Activated CD8-positive, alpha-beta memory T cell treated with anti-CD3 and anti-CD28 coated beads for 4 hours (primary cell): ENCODE data around the gene FCRL3.
"Not testable (repeated sequence)": the region's sequence is repeated elsewhere in the genome, so short reads cannot be mapped to it uniquely, and the experiment has no call there.

ENCODE experiments used
- DNase-seq, 2 donors: peaks; one replicate each; pipeline ENCODE4 v3.0.0-alpha.2; 2020; ENCODE audit warnings: low read depth in 2 of 2

Gene FCRL3

GRCh38 chr1:157700732-157701131, at the start of gene FCRL3:
Gene FCRL3 (minus strand): TSS chr1:157700769. CDS start chr1:157700489, 280 bp downstream.
- no peak for DNase-seq

GRCh38 chr1:157748262-157748817, 47.8 kb upstream of the FCRL3 start:
- no peak for DNase-seq

GRCh38 chr1:157739229-157739901, 38.8 kb upstream of the FCRL3 start:
- DNase-seq = no peak

GRCh38 chr1:157735991-157736390, 35.4 kb upstream of the FCRL3 start:
- not testable (repeated sequence) for DNase-seq

- DNase-seq = no peak
These were observed 33.8 kb upstream of the FCRL3 start for GRCh38 chr1:157734321-157734720.

- DNase-seq = no peak
These were observed 32.2 kb upstream of the FCRL3 start for GRCh38 chr1:157732755-157733154.

GRCh38 chr1:157725221-157725577, 24.6 kb upstream of the FCRL3 start:
- DNase-seq = no peak

- no peak for DNase-seq
These were observed 24.1 kb upstream of the FCRL3 start for GRCh38 chr1:157724537-157725220.

- DNase-seq = no peak
These were observed 22.6 kb upstream of the FCRL3 start for GRCh38 chr1:157723157-157723556.

GRCh38 chr1:157721985-157722384, 21.4 kb upstream of the FCRL3 start:
- no peak for DNase-seq

DNA sequence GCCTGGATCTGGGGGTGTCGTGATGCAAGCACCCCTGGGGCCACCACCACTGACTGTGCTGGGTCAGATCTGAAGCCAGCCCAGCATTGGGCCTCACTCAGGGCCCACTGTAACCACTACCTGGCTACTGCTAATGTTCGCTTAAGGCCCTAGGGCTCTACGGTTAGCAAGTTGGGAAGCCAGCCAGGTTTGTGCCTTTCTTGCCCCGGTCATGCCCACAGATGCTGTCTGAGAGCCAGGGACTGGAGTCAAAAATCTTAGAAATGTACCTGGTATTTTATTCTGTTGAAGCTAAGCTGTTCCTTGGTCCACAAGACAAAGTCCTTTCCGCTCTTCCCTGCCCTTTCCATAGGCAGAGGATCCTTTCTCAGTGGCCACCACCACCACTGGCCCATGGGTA, 15.2 kb upstream of the FCRL3 start:
- no peak for DNase-seq

DNA sequence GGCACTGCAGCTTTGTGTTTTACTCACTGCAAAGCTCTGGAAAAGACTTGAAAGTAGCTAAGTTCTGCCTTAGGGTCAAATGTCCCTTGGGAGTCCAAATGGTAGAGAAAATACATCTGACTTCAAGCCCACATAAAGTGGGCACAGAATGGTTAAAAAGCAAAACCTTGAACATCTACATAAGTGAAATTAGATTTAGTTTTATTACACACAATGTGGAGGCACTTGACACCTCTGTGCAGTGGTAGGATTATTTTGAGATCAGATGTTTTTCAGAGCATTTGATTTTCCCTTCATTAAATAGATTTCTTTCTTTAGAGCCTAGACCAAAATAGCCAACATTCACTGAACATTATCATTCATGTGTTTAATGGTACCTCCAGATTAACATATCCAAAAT, 11.2 kb upstream of the FCRL3 start:
- DNase-seq = no peak

GRCh38 chr1:157704878-157705277, 4.3 kb upstream of the FCRL3 start:
- no peak for DNase-seq

GRCh38 chr1:157703981-157704380, 3.4 kb upstream of the FCRL3 start:
- DNase-seq = no peak

- no peak for DNase-seq
These were observed 1.8 kb upstream of the FCRL3 start for GRCh38 chr1:157702308-157702825.

DNA sequence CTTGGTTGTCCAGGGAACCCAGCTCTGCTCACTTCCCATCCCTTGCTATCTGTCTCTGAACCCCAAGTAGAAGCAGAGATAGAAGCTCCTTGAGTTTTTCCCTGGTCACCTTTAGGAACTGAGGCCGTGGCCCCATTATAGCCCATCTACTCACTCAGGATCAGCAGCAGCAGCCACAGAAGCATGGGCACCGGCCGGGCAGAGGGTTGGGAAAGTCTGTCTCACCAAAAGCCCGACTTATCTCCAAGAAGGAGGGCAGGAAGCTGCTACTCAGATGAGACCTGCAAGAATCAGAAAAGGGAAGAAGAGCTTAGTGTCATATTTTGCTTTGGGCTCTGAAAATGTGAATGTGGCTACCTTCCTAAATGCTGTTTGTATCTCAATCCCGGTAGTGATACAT, 264 bp downstream of the FCRL3 start:
- no peak for DNase-seq

GRCh38 chr1:157697781-157698569, 2.6 kb downstream of the FCRL3 start:
- no peak for DNase-seq

GRCh38 chr1:157696966-157697628, 3.5 kb downstream of the FCRL3 start:
- DNase-seq = no peak

- no peak for DNase-seq
These were observed 5.2 kb downstream of the FCRL3 start for GRCh38 chr1:157695417-157695816.

DNA sequence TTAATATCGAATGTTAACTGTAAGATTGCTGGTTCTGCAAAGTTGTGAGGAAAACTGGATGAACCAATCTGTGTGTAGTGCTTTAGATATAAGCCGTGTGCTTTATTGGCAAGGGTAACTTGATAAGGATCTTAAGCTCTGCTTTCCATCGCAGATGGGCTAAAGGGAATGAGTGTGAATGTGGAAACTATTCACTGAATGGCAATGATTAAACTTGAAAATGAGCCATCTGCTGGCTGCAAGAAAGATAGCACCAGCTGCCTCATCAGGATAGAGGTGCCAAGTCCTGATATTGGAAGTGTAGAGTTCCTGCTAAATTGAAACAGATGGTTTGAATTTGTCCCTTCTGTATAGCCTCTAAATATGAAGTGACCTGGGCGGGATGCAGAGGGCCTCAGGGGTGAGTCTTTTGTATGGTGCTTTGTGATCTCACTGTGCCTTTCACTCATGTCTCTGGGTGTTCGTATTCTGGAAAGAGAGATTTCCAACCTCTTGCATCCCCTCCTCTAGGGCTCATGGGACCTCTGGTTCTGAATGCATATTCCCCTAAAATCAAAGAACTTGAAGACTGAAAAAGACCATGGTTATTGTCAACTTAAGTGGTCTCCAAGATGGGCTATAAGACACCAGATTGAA, 9.2 kb downstream of the FCRL3 start:
- DNase-seq = no peak

DNA sequence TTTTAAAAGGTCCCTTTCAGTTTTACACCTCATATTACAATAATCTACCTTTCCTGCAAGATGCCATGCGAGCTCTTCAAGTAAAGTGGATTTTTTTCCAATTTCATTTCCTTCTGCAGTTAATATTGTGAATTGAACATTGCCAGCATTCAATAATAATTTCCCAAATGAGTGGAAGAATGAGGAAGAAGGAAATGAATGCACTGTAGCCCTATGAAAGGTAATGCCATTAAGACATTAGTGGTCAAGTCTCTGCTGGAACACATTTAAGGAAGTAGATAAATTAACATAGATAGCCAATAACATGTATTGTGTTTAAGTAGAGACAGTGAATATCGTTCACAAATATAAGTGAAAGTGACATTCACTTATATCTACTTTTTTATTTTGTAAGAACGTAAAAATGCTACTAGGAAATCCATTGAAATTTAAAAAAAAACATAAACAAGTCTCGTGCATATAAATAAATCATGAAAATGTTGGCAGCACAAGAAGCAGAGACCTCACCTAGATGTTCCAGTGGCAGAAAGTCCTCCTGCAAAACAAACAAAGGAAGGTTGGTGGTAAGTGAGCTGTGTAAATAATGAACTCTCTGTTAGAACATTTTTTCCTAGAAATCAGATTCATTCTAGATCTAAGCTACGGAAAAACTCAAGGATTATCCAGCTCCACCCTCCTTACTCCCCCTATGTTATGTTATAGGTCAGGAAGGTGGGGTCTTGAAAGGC, 17.7 kb downstream of the FCRL3 start:
- no peak for DNase-seq
